Heart right ventricle (tissue), 16 donors: Measurements from ENCODE around the gene CDKN2A. TPM values are rescaled to one million over a fixed set of nuclear protein-coding genes. Genes with fewer than 3 reads are reported as not detected.

Experiments used
- ATAC-seq, 8 donors: fragments of 200-7000 bp; cut with Tn5 transposase; one replicate each; pipeline ENCODE4 v1.9.1; 2020; ENCODE audit warnings: mild to moderate bottlenecking in 8 of 8, moderate library complexity in 8 of 8, moderate number of reproducible peaks in 1 of 8
- DNase-seq, 2 donors: peaks; one replicate each; pipeline ENCODE4 v3.0.0-alpha.2; 2020
- H3K27ac ChIP-seq, 10 donors: fragments of 200-600 bp; sonication (generic) in 2 of 10; one replicate each; pipeline versions ENCODE4 v1.5.0 to v1.8.0; 2020 to 2022; ENCODE audit warnings: mild to moderate bottlenecking in 3 of 10
- H3K27me3 ChIP-seq, 7 donors: fragments of 200-600 bp; one replicate each; pipeline ENCODE4 v1.8.0; 2021 to 2022; ENCODE audit warnings: mild to moderate bottlenecking in 2 of 7
- H3K36me3 ChIP-seq, 9 donors: fragments of 200-600 bp; sonication (generic) in 1 of 9; one replicate each; pipeline versions ENCODE4 v1.5.0 to v1.8.0; 2020 to 2022; ENCODE audit warnings: mild to moderate bottlenecking in 2 of 9
- H3K4me1 ChIP-seq, 9 donors: fragments of 200-600 bp; sonication (generic) in 1 of 9; one replicate each; pipeline versions ENCODE4 v1.5.0 to v1.8.0; 2020 to 2022; ENCODE audit warnings: mild to moderate bottlenecking in 4 of 9
- H3K4me3 ChIP-seq, 10 donors: fragments of 200-600 bp; sonication (generic) in 2 of 10; one replicate each; pipeline versions ENCODE4 v1.5.0 to v1.8.0; 2020 to 2022; ENCODE audit warnings: mild to moderate bottlenecking in 7 of 10, moderate library complexity in 2 of 10
- H3K9me3 ChIP-seq, 11 donors: fragments of 200-600 bp in 10 of 11; sonication (generic) in 2 of 11; one replicate each; pipeline versions ENCODE4 v1.5.0 to v1.8.0; 2013 to 2022; ENCODE audit warnings: mild to moderate bottlenecking in 2 of 11, control low read depth in 1 of 11, moderate library complexity in 1 of 11
- WGBS, 2 donors: extraction: QIAGEN DNeasy Blood & Tissue Kit; methylation state at CpG; one replicate each; pipeline ENCODE4 v1.1.7; 2013; ENCODE audit warnings: inconsistent platforms in 1 of 2; 5-methylcytosine and 5-hydroxymethylcytosine counted together
- intact Hi-C, 10 donors: fragments of 100-400 bp; cut with DNase I; formaldehyde crosslinking; loops; one replicate each; pipeline versions ENCODE4 v1.11.1 to v1.14.2; 2022
- polyA plus RNA-seq, 2 donors: library from polyadenylated mRNA; stranded (reverse); fragments of 200-250 nt; gene quantifications; one replicate each; pipeline ENCODE4 v1.2.3, GENCODE V29; 2013
- total RNA-seq, 10 donors: library from RNA; stranded (reverse); fragmentation: NEBNext Ultra II Directional in 3 of 10; extraction: Animal tissue kit (Norgen Biotek cat#: 25700) in 3 of 10; gene quantifications; one replicate each; pipeline versions ENCODE4 v1.2.1 to v1.2.4, GENCODE V29; 2021 to 2023
- TF ChIP-seq, protein P1 (sequence below), 9 donors: fragments of 200-600 bp; sonication (generic) in 2 of 9; IDR thresholded peaks; one replicate each; pipeline versions ENCODE4 v1.5.0 to v1.8.0; 2021 to 2022; ENCODE audit warnings: antibody characterized with exemption in 9 of 9, mild to moderate bottlenecking in 5 of 9, moderate library complexity in 1 of 9
- donor health status: Arrhythmogenic right ventricular cardiomyopathy.
- donor health status: ischemic (EF 13 %, LVEDD 7.1; RV severe dilation, severe dysfunction).
- donor health status: healthy with polysubstance abuse.
- donor health status: DM: no; HTN: yes; CAD: no.
- donor health status: DM: no; HTN: no; CAD: no.
- donor health status: ischemic (EF 25% LVEDD 6.9; RV normal size, moderate dysfunction).
- donor health status: ischemic (EF 25% LVEDD 5.7; RV mildly dilated, moderate dysfunction).
- donor health status: healthy.
- donor health status: DM: yes; HTN: yes; CAD: no.
- donor health status: Ischemic cardiomyopathy.
- donor health status: ischemic (EF 35%, LVEDD 5.7; RV mildly dilated, moderate dysfunction).
- donor health status: nonischemic (EF 11% LVEDD 7.7; RV severe dilation, severe dysfunction).
- donor health status: DM: yes; HTN: yes; CAD: no.
- donor health status: PGD.
- donor health status: ischemic (EF 29% LVEDD 5.4; RV normal size, mild dysfunction).
- donor health status: nonischemic (EF 23%, LVEDD 6.1; RV moderate dilation, normal function).

CDKN2A gene
- total and polyA plus RNA-seq, 12 donors, result 0.03 to 1.9 (median 0.48) TPM; not detected in 5

DNA sequence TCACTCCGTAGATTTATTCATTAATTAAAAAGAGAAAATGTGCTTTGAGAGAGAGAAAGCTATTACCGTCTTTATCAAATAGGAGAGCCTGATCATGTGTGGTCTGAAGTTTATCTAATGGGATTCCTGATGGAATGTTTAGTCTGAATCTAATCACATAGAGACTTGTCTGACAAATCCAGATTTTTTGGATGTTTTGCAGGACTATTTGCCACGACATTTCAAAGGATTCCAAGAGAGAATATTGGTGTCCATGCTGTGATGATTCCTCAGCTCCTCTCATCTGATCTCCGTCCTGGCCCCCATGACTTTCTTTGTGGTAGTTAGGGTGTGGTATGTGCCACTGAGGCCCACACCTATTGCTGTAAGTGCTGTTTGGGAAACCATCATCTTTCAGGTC, 35.0 kb upstream of the CDKN2A start:
- no peaks in the 10 kb centered on the region for H3K27me3 ChIP-seq
- no peak for ATAC-seq

DNA sequence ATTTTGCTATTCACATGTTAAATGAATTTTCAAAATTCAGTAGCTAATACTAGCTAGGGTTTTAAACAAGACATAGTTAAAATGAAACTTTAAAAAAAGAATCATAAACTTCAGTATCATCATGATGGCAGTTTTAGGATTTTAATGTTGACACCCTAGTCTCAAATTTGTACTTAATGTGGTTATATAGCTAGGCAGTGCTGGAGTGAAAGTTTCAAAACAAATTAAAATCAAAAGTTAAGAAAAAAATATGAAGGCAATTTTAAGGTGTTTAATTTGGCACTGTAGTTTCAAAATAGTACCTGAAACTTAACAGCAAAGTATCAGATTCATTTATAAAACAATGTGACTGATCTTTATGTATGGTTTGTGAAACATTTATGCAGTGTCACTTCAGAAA, 34.2 kb upstream of the CDKN2A start:
- H3K36me3 ChIP-seq, result no peaks in the 10 kb centered on the region
- no peaks in the 10 kb centered on the region for H3K9me3 ChIP-seq
- H3K4me3 ChIP-seq, result no peak overlapping the region
- no peak for ATAC-seq
- DNase-seq, result no peak
- H3K4me1 ChIP-seq, result peaks cover 0 to 16% (median 0%) of the 10 kb centered on the region in 9 donors
- H3K27me3 ChIP-seq, result no peaks in the 10 kb centered on the region
- H3K27ac ChIP-seq, result no peak overlapping the region
- intact Hi-C loops, result no loop called here
- TF ChIP-seq, protein P1, sequence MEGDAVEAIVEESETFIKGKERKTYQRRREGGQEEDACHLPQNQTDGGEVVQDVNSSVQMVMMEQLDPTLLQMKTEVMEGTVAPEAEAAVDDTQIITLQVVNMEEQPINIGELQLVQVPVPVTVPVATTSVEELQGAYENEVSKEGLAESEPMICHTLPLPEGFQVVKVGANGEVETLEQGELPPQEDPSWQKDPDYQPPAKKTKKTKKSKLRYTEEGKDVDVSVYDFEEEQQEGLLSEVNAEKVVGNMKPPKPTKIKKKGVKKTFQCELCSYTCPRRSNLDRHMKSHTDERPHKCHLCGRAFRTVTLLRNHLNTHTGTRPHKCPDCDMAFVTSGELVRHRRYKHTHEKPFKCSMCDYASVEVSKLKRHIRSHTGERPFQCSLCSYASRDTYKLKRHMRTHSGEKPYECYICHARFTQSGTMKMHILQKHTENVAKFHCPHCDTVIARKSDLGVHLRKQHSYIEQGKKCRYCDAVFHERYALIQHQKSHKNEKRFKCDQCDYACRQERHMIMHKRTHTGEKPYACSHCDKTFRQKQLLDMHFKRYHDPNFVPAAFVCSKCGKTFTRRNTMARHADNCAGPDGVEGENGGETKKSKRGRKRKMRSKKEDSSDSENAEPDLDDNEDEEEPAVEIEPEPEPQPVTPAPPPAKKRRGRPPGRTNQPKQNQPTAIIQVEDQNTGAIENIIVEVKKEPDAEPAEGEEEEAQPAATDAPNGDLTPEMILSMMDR (IDR thresholded peaks at IDR 0.05), result no peak

More for the DNA sequence above, 35.0 kb upstream of the CDKN2A start:
- H3K36me3 ChIP-seq, result no peaks in the 10 kb centered on the region
- 63 to 73% methylated on average over 4 of the region's 4 CpGs for WGBS, 2 donors
- H3K4me3 ChIP-seq, result no peak overlapping the region
- TF ChIP-seq, protein P1 (IDR thresholded peaks at IDR 0.05), result no peak
- H3K4me1 ChIP-seq, result peaks cover 0 to 16% (median 0%) of the 10 kb centered on the region in 9 donors
- DNase-seq, result no peak
- no peaks in the 10 kb centered on the region for H3K9me3 ChIP-seq
- no peak overlapping the region for H3K27ac ChIP-seq
- intact Hi-C loops, result no loop called here

DNA sequence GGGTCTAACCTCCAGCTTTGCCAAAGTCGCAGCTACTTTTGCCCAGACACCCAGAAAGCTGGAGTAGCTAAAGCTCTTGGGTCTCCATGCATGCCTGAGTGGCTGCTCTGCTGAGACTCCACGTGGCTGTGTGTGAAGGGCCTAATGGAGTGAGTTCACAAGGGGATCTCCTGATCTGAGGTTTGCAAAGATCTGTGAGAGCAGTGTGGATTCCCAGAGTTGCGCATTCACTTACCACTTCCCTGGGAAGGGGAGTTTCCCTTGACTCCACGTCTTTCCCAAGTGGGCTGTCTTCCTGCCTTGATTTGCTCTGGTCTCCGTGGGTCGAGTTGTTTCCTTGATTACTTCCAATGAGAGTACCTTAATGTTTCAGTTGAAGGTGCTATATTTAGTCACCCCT, 32.5 kb upstream of the CDKN2A start:
- no peak for ATAC-seq
- WGBS, 2 donors, result 51% methylated on average over 6 of the region's 6 CpGs

DNA sequence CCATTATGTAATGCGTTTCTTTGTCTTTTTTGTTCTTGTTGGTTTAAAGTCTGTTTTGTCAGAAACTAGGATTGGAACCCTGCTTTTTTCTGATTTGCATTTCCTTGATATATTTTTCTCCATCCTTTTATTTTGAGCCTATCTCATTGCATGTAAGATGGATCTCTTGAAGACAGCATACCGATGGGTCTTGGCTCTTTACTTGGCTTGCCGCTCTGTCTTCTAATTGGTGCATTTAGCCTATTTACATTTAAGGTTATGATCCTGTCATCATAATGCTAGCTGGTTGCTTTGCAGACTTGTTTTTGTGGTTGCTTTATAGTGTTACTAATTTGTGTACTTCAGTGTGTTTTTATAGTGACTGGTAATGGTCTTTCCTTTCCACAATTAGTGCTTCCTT, 28.2 kb upstream of the CDKN2A start:
- no peak overlapping the region for H3K27ac ChIP-seq
- peaks cover 0 to 6% (median 0%) of the 10 kb centered on the region in 7 donors for H3K27me3 ChIP-seq
- no peak for ATAC-seq
- intact Hi-C loops, result no loop called here
- WGBS, 2 donors, result 93 to 94% methylated on average over 3 of the region's 3 CpGs
- no peak for DNase-seq
- no peaks in the 10 kb centered on the region for H3K36me3 ChIP-seq
- H3K4me3 ChIP-seq, result no peak overlapping the region
- TF ChIP-seq, protein P1 (IDR thresholded peaks at IDR 0.05), result no peak
- H3K4me1 ChIP-seq, result no peaks in the 10 kb centered on the region
- H3K9me3 ChIP-seq, result peaks cover 0 to 27% (median 0%) of the 10 kb centered on the region in 11 donors

More for the DNA sequence above, 32.5 kb upstream of the CDKN2A start:
- peaks cover 0 to 9% (median 0%) of the 10 kb centered on the region in 11 donors for H3K9me3 ChIP-seq
- TF ChIP-seq, protein P1 (IDR thresholded peaks at IDR 0.05), result no peak
- intact Hi-C loops, result no loop called here
- DNase-seq, result no peak
- H3K27ac ChIP-seq, result no peak overlapping the region
- peaks cover 0 to 16% (median 0%) of the 10 kb centered on the region in 9 donors for H3K4me1 ChIP-seq
- H3K27me3 ChIP-seq, result no peaks in the 10 kb centered on the region
- H3K36me3 ChIP-seq, result no peaks in the 10 kb centered on the region
- H3K4me3 ChIP-seq, result no peak overlapping the region
